ENCODE data around the gene DPEP2.
"Not testable (repeated sequence)": the region's sequence is repeated elsewhere in the genome, so short reads cannot be mapped to it uniquely, and the experiment has no call there.

- TF ChIP-seq, protein P1, sequence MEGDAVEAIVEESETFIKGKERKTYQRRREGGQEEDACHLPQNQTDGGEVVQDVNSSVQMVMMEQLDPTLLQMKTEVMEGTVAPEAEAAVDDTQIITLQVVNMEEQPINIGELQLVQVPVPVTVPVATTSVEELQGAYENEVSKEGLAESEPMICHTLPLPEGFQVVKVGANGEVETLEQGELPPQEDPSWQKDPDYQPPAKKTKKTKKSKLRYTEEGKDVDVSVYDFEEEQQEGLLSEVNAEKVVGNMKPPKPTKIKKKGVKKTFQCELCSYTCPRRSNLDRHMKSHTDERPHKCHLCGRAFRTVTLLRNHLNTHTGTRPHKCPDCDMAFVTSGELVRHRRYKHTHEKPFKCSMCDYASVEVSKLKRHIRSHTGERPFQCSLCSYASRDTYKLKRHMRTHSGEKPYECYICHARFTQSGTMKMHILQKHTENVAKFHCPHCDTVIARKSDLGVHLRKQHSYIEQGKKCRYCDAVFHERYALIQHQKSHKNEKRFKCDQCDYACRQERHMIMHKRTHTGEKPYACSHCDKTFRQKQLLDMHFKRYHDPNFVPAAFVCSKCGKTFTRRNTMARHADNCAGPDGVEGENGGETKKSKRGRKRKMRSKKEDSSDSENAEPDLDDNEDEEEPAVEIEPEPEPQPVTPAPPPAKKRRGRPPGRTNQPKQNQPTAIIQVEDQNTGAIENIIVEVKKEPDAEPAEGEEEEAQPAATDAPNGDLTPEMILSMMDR (IDR thresholded peaks at IDR 0.05) = not testable (repeated sequence)
- TF ChIP-seq EZH2phosphoT487, EZH2 (IDR thresholded peaks at IDR 0.05): not testable (repeated sequence)
These were observed 27.0 kb downstream of the DPEP2 start for GRCh38 chr16:67972285-67972684.

Measured in neural progenitor cell (in vitro differentiated cells).